ENCODE data around the gene SMG5. TPM values are rescaled to one million over a fixed set of nuclear protein-coding genes. Genes with fewer than 3 reads are reported as not detected.
A peak's percentile ranks its signal among the peaks of the same experiment; 100 is the strongest.

SMG5 gene
- total RNA-seq, 1 experiment from 2014 or later: 63.3 TPM

- CTCF ChIA-PET: interaction anchor here (0.7 kb wide), 1 partner anchor 124 kb away, joined by 6 read pairs; no protein-coding TSS in a partner anchor
- BruUV-seq (replicated peaks): no TSS peak
- Histone ChIP-seq H3K9me2 (ENCODE audit: insufficient read depth) (no peaks in the 10 kb centered on the region), H3K36me3 (ENCODE audit: low read depth) (no peaks in the 10 kb centered on the region), H3F3A (ENCODE audit: insufficient read depth, low read depth) (peaks cover 26% of the 10 kb centered on the region; the same call in 1 of the 2 replicates), H3K9me3 (ENCODE audit: insufficient read depth, low read depth) (no peaks in the 10 kb centered on the region), H4K20me1 (ENCODE audit: insufficient read depth) (no peaks in the 10 kb centered on the region), H2AFZ (no peak overlapping the region), H3K79me2 (ENCODE audit: low read depth) (peaks cover 19% of the 10 kb centered on the region), H3K27ac (peak overlapping the region; percentile 82; the same call in 1 of the 2 replicates), H3K4me1 (replicated peaks; ENCODE audit: insufficient read depth) (peaks cover 23% of the 10 kb centered on the region), H3K4me2 (peak overlapping the region; percentile 100), H3K4me3 (peak overlapping the region; percentile 67), H3K27me3 (ENCODE audit: insufficient read depth, low read depth) (no peaks in the 10 kb centered on the region)
- TF ChIP-seq, protein P1, sequence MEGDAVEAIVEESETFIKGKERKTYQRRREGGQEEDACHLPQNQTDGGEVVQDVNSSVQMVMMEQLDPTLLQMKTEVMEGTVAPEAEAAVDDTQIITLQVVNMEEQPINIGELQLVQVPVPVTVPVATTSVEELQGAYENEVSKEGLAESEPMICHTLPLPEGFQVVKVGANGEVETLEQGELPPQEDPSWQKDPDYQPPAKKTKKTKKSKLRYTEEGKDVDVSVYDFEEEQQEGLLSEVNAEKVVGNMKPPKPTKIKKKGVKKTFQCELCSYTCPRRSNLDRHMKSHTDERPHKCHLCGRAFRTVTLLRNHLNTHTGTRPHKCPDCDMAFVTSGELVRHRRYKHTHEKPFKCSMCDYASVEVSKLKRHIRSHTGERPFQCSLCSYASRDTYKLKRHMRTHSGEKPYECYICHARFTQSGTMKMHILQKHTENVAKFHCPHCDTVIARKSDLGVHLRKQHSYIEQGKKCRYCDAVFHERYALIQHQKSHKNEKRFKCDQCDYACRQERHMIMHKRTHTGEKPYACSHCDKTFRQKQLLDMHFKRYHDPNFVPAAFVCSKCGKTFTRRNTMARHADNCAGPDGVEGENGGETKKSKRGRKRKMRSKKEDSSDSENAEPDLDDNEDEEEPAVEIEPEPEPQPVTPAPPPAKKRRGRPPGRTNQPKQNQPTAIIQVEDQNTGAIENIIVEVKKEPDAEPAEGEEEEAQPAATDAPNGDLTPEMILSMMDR (conservative IDR thresholded peaks at IDR 0.05): no peak
- TF ChIP-seq EZH2 (IDR thresholded peaks at IDR 0.05; ENCODE audit: low read depth): no peak
- POLR2A ChIA-PET (ENCODE audit: unreplicated experiment): interaction anchor here (0.6 kb wide), 1 partner anchor 9 kb away, joined by 7 read pairs; no protein-coding TSS in a partner anchor
- intact Hi-C loops (cut with micrococcal nuclease; ENCODE audit: unreplicated experiment): loop anchor here (10.0 kb wide), 1 partner anchor 279 kb away; the partner anchor contains the start of gene KHDC4
- peak; percentile 26 to 78 for DNase-seq
Observed at GRCh38 chr1:156214024-156214748, 68.4 kb downstream of the SMG5 start.

DNA sequence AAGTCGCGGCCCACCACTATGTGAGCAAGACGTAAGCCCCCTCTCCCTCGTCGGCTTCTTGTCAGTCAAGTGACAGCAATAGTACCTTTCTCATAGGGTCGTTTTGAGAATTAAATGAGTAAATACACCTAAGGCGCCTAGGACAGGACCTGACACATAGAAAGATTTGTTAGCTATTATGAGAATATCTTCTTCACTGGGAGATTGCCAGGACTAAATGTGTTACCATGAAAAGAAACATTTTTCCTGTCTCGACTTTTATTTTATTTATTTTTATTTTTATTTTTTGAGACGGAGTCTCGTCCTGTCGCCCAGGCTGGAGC is 69.0 kb downstream of the SMG5 start:
- BruUV-seq (replicated peaks): no TSS peak

More for the DNA sequence above, 69.0 kb downstream of the SMG5 start:
- peaks cover 23% of the 10 kb centered on the region for H3K4me1 ChIP-seq (replicated peaks; ENCODE audit: insufficient read depth)
- ChIA-PET CTCF (interaction anchor here (0.7 kb wide), 1 partner anchor 123 kb away, joined by 6 read pairs; no protein-coding TSS in a partner anchor), POLR2A (ENCODE audit: unreplicated experiment) (interaction anchor here (0.6 to 1.2 kb wide), 3 partner anchors 19 to 87 kb away, joined by 7 to 17 read pairs (median 15); partner anchors contain the start of gene SLC25A44)
- no peaks in the 10 kb centered on the region for H3K9me3 ChIP-seq (ENCODE audit: insufficient read depth, low read depth)
- H4K20me1 ChIP-seq (ENCODE audit: insufficient read depth): no peaks in the 10 kb centered on the region
- peak overlapping the region; percentile 67 for H3K4me3 ChIP-seq
- no peaks in the 10 kb centered on the region for H3K27me3 ChIP-seq (ENCODE audit: insufficient read depth, low read depth)
- no peak for DNase-seq
- peak overlapping the region; percentile 82 for H3K27ac ChIP-seq
- intact Hi-C loops (cut with micrococcal nuclease; ENCODE audit: unreplicated experiment): loop anchor here (10.0 kb wide), 1 partner anchor 279 kb away; the partner anchor contains the start of gene KHDC4
- peak overlapping the region; percentile 100 for H3K4me2 ChIP-seq
- H3F3A ChIP-seq (ENCODE audit: insufficient read depth, low read depth): peaks cover 26% of the 10 kb centered on the region; the same call in 1 of the 2 replicates
- no peaks in the 10 kb centered on the region for H3K9me2 ChIP-seq (ENCODE audit: insufficient read depth)
- TF ChIP-seq EZH2 (IDR thresholded peaks at IDR 0.05; ENCODE audit: low read depth): no peak
- TF ChIP-seq, protein P1 (conservative IDR thresholded peaks at IDR 0.05): no peak
- no peaks in the 10 kb centered on the region for H3K36me3 ChIP-seq (ENCODE audit: low read depth)
- H2AFZ ChIP-seq: peak overlapping the region; percentile 83
- H3K79me2 ChIP-seq (ENCODE audit: low read depth): peaks cover 19% of the 10 kb centered on the region
